SU-DHL-6 (cell line): ENCODE data around the gene TALDO1.

Source experiments
- EZH2phosphoT487 ChIP-seq: fragments of 200-600 bp; sonication (generic), shearing (Covaris generic); conservative IDR thresholded peaks from 2 replicates; pipeline ENCODE4 v1.6.1; 2018; ENCODE audit warnings: mild to moderate bottlenecking, antibody characterized with exemption, low read length, moderate library complexity, mixed read lengths
- TF ChIP-seq, protein P1 (sequence below): fragments of 200-600 bp; sonication (generic); IDR thresholded peaks from one replicate; pipeline ENCODE4 v1.5.1; 2017; ENCODE audit warnings: antibody characterized with exemption, mild to moderate bottlenecking, low read length, moderate library complexity; ENCODE audit not compliant: insufficient read depth, poor library complexity, severe bottlenecking

DNA sequence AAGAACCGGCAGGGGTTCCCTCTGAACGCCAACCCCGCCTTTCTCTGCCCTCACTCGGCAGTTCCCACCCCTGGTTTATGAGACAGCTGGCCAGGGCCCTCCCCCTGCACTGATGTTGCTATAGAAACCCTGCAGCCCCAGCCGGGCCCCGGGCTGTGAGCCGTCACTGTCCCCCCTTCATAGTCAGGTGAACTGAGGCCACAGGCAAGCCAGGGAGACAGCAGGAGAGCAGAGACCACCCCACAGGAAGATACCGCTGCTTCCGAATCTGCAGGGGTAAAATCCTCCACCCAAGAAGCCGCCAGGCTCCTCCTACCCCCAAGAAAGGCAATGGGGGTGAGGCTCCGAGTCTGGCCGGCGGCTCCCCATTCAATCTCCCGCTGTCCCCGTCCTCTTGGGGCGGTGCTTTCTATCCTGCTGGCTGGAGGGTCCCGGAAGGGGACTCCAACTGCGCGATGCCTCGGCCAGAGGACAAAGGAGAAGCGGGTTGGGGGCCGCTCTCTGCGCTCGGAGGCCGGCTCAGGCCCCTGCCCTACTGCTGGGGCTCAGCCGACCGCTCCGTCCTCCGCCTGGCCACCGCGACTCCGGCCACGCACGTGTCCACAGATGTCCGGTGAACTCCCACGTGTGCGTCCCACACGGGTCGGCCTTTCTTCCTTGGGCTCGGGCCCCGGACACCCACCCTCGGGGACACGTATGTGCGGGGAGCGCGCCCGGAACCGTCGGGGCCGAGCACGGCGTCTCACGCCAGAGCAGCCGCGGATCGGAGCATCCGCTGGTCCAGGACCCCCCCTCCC, 50.2 kb downstream of the TALDO1 start:
- TF ChIP-seq, protein P1, sequence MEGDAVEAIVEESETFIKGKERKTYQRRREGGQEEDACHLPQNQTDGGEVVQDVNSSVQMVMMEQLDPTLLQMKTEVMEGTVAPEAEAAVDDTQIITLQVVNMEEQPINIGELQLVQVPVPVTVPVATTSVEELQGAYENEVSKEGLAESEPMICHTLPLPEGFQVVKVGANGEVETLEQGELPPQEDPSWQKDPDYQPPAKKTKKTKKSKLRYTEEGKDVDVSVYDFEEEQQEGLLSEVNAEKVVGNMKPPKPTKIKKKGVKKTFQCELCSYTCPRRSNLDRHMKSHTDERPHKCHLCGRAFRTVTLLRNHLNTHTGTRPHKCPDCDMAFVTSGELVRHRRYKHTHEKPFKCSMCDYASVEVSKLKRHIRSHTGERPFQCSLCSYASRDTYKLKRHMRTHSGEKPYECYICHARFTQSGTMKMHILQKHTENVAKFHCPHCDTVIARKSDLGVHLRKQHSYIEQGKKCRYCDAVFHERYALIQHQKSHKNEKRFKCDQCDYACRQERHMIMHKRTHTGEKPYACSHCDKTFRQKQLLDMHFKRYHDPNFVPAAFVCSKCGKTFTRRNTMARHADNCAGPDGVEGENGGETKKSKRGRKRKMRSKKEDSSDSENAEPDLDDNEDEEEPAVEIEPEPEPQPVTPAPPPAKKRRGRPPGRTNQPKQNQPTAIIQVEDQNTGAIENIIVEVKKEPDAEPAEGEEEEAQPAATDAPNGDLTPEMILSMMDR: no peak
- TF ChIP-seq EZH2phosphoT487: no peak
